Measurements from ENCODE around the gene FOSL1. TPM values are rescaled to one million over a fixed set of nuclear protein-coding genes. Genes with fewer than 3 reads are reported as not detected.

Gene FOSL1
- total RNA-seq, 1 experiment from 2014 or later, result 186 TPM

DNA sequence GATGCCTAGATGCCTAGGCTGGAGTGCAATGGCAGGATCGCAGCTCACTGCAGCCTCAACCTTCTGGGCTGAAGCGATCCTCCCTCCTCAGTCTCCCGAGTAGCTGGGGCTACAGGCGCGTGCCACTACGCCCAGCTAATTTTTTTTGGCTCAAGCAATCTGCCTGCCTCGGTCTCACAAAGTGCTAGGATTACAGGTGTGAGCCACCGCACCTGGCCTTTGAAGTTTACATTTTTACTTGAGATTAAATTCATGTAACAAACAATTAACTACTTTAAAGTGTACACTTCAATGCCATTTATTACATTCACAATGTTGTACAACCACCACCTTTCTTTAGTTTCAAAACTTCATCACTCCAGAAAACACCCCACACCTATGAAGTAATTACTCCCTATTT, 3.5 kb upstream of the FOSL1 start:
- no peak overlapping the region for H3K4me3 ChIP-seq (ENCODE audit: low read depth in 2 of 2, low read length in 2 of 2)
- CTCF ChIA-PET, result interaction anchor here (1.0 kb wide), 1 partner anchor 8 kb away, joined by 3 read pairs; no protein-coding TSS in a partner anchor
- no peaks in the 10 kb centered on the region for H3K36me3 ChIP-seq (ENCODE audit: control insufficient read depth, insufficient read depth, low read length)
- ATAC-seq (peak; percentile 1; the same call in 1 of the 2 replicates), DNase-seq (ENCODE audit: low read depth, low spot score) (no peak)
- in situ Hi-C loops (cut with HindIII; ENCODE audit: low pct_unique_long_range_greater_than_20kb, low sequenced_read_pairs) (no loop called here), intact Hi-C loops (cut with micrococcal nuclease; ENCODE audit: unreplicated experiment) (no loop called here)
- H3K27ac ChIP-seq (ENCODE audit: low read length), result peak overlapping the region; percentile 99
- no peaks in the 10 kb centered on the region for H3K27me3 ChIP-seq (ENCODE audit: control insufficient read depth, insufficient read depth, low read length)
- POLR2A ChIA-PET, result interaction anchor here (0.6 to 0.7 kb wide), 2 partner anchors 8 to 12 kb away, joined by 3 read pairs; no protein-coding TSS in a partner anchor
- TF ChIP-seq, protein P1, sequence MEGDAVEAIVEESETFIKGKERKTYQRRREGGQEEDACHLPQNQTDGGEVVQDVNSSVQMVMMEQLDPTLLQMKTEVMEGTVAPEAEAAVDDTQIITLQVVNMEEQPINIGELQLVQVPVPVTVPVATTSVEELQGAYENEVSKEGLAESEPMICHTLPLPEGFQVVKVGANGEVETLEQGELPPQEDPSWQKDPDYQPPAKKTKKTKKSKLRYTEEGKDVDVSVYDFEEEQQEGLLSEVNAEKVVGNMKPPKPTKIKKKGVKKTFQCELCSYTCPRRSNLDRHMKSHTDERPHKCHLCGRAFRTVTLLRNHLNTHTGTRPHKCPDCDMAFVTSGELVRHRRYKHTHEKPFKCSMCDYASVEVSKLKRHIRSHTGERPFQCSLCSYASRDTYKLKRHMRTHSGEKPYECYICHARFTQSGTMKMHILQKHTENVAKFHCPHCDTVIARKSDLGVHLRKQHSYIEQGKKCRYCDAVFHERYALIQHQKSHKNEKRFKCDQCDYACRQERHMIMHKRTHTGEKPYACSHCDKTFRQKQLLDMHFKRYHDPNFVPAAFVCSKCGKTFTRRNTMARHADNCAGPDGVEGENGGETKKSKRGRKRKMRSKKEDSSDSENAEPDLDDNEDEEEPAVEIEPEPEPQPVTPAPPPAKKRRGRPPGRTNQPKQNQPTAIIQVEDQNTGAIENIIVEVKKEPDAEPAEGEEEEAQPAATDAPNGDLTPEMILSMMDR (IDR thresholded peaks at IDR 0.05), result no peak
- no peak; the same call in 1 of the 2 replicates for TF ChIP-seq POLR2AphosphoS5 (IDR thresholded peaks at IDR 0.05; ENCODE audit: low read depth, low read length)
- peak; percentile 83 for TF ChIP-seq TCF7L2 (IDR thresholded peaks at IDR 0.05; ENCODE audit: low read depth, low read length)
- no peaks in the 10 kb centered on the region for H3K9me3 ChIP-seq (ENCODE audit: control insufficient read depth, insufficient read depth, low read depth, low read length)
- H3K4me1 ChIP-seq (ENCODE audit: control insufficient read depth, insufficient read depth, low read length), result peaks cover 65% of the 10 kb centered on the region
- BruUV-seq (replicated peaks), result no TSS peak

DNA sequence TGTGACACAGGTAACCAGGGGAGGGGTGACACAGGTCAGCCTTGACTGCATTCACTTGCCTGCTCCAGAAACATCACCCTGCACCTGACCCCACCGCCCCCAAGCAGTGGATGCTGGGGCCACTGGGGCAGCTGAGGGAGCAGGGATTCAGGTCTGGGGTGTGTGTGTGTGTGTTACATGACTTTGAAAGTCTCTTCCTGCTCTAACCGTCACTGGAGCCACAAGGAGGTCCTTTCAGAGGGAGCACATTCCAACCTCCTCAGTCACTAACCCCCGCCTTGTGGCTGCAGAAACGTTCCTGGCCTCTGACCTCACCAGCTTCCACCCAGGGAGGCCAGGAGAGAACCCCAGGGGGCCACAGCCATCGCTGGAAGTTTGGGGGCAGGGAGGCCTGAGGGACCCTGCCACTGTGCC, 2.9 kb upstream of the FOSL1 start:
- Histone ChIP-seq H3K27me3 (ENCODE audit: control insufficient read depth, insufficient read depth, low read length) (no peaks in the 10 kb centered on the region), H3K4me1 (ENCODE audit: control insufficient read depth, insufficient read depth, low read length) (peaks cover 59% of the 10 kb centered on the region), H3K4me3 (ENCODE audit: low read depth in 2 of 2, low read length in 2 of 2) (peak overlapping the region in 1 of 2 experiments; percentile 15; a peak in 2 of 4 replicates), H3K27ac (ENCODE audit: low read length) (peak overlapping the region; percentile 99), H3K9me3 (ENCODE audit: control insufficient read depth, insufficient read depth, low read depth, low read length) (no peaks in the 10 kb centered on the region), H3K36me3 (ENCODE audit: control insufficient read depth, insufficient read depth, low read length) (no peaks in the 10 kb centered on the region; the same call in 1 of the 2 replicates)
- ATAC-seq (peak; percentile 69), DNase-seq (ENCODE audit: low read depth, low spot score) (peak; percentile 95)
- POLR2A ChIA-PET, result interaction anchor here (0.7 to 3.4 kb wide), 2 partner anchors 9 to 14 kb away, joined by 3 to 35 read pairs; no protein-coding TSS in a partner anchor
- in situ Hi-C loops (cut with HindIII; ENCODE audit: low pct_unique_long_range_greater_than_20kb, low sequenced_read_pairs), result no loop called here
- intact Hi-C loops (cut with micrococcal nuclease; ENCODE audit: unreplicated experiment), result no loop called here
- TF ChIP-seq, protein P2, sequence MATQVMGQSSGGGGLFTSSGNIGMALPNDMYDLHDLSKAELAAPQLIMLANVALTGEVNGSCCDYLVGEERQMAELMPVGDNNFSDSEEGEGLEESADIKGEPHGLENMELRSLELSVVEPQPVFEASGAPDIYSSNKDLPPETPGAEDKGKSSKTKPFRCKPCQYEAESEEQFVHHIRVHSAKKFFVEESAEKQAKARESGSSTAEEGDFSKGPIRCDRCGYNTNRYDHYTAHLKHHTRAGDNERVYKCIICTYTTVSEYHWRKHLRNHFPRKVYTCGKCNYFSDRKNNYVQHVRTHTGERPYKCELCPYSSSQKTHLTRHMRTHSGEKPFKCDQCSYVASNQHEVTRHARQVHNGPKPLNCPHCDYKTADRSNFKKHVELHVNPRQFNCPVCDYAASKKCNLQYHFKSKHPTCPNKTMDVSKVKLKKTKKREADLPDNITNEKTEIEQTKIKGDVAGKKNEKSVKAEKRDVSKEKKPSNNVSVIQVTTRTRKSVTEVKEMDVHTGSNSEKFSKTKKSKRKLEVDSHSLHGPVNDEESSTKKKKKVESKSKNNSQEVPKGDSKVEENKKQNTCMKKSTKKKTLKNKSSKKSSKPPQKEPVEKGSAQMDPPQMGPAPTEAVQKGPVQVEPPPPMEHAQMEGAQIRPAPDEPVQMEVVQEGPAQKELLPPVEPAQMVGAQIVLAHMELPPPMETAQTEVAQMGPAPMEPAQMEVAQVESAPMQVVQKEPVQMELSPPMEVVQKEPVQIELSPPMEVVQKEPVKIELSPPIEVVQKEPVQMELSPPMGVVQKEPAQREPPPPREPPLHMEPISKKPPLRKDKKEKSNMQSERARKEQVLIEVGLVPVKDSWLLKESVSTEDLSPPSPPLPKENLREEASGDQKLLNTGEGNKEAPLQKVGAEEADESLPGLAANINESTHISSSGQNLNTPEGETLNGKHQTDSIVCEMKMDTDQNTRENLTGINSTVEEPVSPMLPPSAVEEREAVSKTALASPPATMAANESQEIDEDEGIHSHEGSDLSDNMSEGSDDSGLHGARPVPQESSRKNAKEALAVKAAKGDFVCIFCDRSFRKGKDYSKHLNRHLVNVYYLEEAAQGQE (IDR thresholded peaks at IDR 0.05; ENCODE audit: insufficient read depth in 1 of 2, low read depth in 2 of 2, low read length in 1 of 2), result no peak
- peak; percentile 83; the same call in 1 of the 2 replicates for TF ChIP-seq SIN3A (IDR thresholded peaks at IDR 0.05; ENCODE audit: borderline replicate concordance, insufficient read depth, low read depth, low read length)
- TF ChIP-seq POLR2AphosphoS5 (IDR thresholded peaks at IDR 0.05; ENCODE audit: low read depth, low read length), result peak; percentile 92
- CTCF ChIA-PET, result interaction anchor here (1.0 kb wide), 1 partner anchor 9 kb away, joined by 3 read pairs; no protein-coding TSS in a partner anchor
- no TSS peak for BruUV-seq (replicated peaks)

DNA sequence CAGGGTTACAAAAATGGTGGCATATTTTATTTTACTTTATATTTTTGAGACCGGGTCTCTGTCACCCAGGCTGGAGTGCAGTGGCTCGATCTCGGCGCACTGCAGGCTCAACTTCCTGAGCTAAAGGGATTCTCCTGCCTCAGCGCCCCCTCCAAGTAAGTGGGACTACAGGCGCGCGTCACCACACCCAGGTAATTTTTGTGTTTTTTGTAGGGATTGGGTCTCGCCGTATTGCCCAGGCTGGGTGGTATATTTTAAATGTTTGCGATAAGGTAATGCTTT, 652 bp upstream of the FOSL1 start:
- BruUV-seq (replicated peaks), result TSS peak; percentile 98

More for the DNA sequence above, 652 bp upstream of the FOSL1 start:
- Histone ChIP-seq H3K9me3 (ENCODE audit: control insufficient read depth, insufficient read depth, low read depth, low read length) (no peaks in the 10 kb centered on the region), H3K27me3 (ENCODE audit: control insufficient read depth, insufficient read depth, low read length) (no peaks in the 10 kb centered on the region), H3K4me1 (ENCODE audit: control insufficient read depth, insufficient read depth, low read length) (peaks cover 54% of the 10 kb centered on the region), H3K36me3 (ENCODE audit: control insufficient read depth, insufficient read depth, low read length) (no peaks in the 10 kb centered on the region; the same call in 1 of the 2 replicates), H3K4me3 (ENCODE audit: low read depth in 2 of 2, low read length in 2 of 2) (peak overlapping the region; percentile 61 to 82), H3K27ac (ENCODE audit: low read length) (peak overlapping the region; percentile 99)
- intact Hi-C loops (cut with micrococcal nuclease; ENCODE audit: unreplicated experiment), result no loop called here
- CTCF ChIA-PET, result interaction anchor here (0.7 to 1.2 kb wide), 2 partner anchors 12 to 15 kb away, joined by 4 to 11 read pairs; partner anchors contain the start of gene FIBP
- no peak for DNase-seq (ENCODE audit: low read depth, low spot score)
- TF ChIP-seq POLR2AphosphoS5 (IDR thresholded peaks at IDR 0.05; ENCODE audit: low read depth, low read length) (no peak), TCF7L2 (IDR thresholded peaks at IDR 0.05; ENCODE audit: low read depth, low read length) (no peak), SIN3A (IDR thresholded peaks at IDR 0.05; ENCODE audit: borderline replicate concordance, insufficient read depth, low read depth, low read length) (no peak)
- TF ChIP-seq, protein P1 (IDR thresholded peaks at IDR 0.05), result no peak
- TF ChIP-seq, protein P2 (IDR thresholded peaks at IDR 0.05; ENCODE audit: insufficient read depth in 1 of 2, low read depth in 2 of 2, low read length in 1 of 2), result no peak
- in situ Hi-C loops (cut with HindIII; ENCODE audit: low pct_unique_long_range_greater_than_20kb, low sequenced_read_pairs), result no loop called here
- POLR2A ChIA-PET, result interaction anchor here (0.6 to 3.4 kb wide), 10 partner anchors 10 to 1899 kb away, joined by 3 to 35 read pairs (median 3); partner anchors contain the start of genes CCDC85B and FIBP
- no peak for ATAC-seq
